Osteoblast (primary cell): ENCODE results near the gene RFX1. TPM values are rescaled to one million over a fixed set of nuclear protein-coding genes. Genes with fewer than 3 reads are reported as not detected.
"Not testable (repeated sequence)": the region's sequence is repeated elsewhere in the genome, so short reads cannot be mapped to it uniquely, and the experiment has no call there.

Experiments
- DNase-seq: peaks from one replicate; pipeline ENCODE4 v3.0.0; 2011; ENCODE audit warnings: low spot score, mixed read lengths; ENCODE audit not compliant: insufficient read length; ENCODE audit errors: missing footprints
- H2AFZ ChIP-seq: 2 replicates; pipeline ENCODE4 v1.6.0; 2011; ENCODE audit warnings: mild to moderate bottlenecking, low read length
- H3K27ac ChIP-seq: 2 replicates; pipeline ENCODE4 v1.5.1; 2011; ENCODE audit warnings: mild to moderate bottlenecking, low read depth, low read length, moderate library complexity
- H3K27me3 ChIP-seq: 2 replicates; pipeline ENCODE4 v1.6.0; 2012; ENCODE audit warnings: mild to moderate bottlenecking, control low read depth, inconsistent platforms, low read length, moderate library complexity; ENCODE audit not compliant: insufficient read depth
- H3K36me3 ChIP-seq: 2 replicates; pipeline ENCODE4 v1.5.1; 2011; ENCODE audit warnings: mild to moderate bottlenecking, low read length, control low read depth, moderate library complexity; ENCODE audit not compliant: insufficient read depth
- H3K4me1 ChIP-seq: 2 replicates; pipeline ENCODE4 v1.5.1; 2011; ENCODE audit warnings: mild to moderate bottlenecking, low read length, control low read depth, moderate library complexity; ENCODE audit not compliant: insufficient read depth
- H3K4me2 ChIP-seq: 2 replicates; pipeline ENCODE4 v1.6.0; 2011; ENCODE audit warnings: mild to moderate bottlenecking, low read length; ENCODE audit not compliant: insufficient read depth
- H3K4me3 ChIP-seq: fragments of 200-600 bp; sonication (generic); 3 replicates; pipeline ENCODE4 v1.5.1; 2012; ENCODE audit warnings: mild to moderate bottlenecking, low read length, inconsistent platforms; ENCODE audit not compliant: insufficient read depth
- H3K79me2 ChIP-seq: 2 replicates; pipeline ENCODE4 v1.6.0; 2012; ENCODE audit warnings: mild to moderate bottlenecking, low read length, control low read depth, inconsistent platforms; ENCODE audit not compliant: insufficient read depth
- H3K9me3 ChIP-seq: 2 replicates; pipeline ENCODE4 v1.5.1; 2011; ENCODE audit warnings: low read depth, low read length, control low read depth
- H4K20me1 ChIP-seq: 2 replicates; pipeline ENCODE4 v1.6.0; 2012; ENCODE audit warnings: mild to moderate bottlenecking, low read length, control low read depth; ENCODE audit not compliant: insufficient read depth
- CTCF ChIP-seq: IDR thresholded peaks from 2 replicates; pipeline ENCODE4 v1.5.1; 2011; ENCODE audit warnings: mild to moderate bottlenecking, low read depth, low read length, moderate library complexity; ENCODE audit errors: extremely low read depth
- total RNA-seq: library from RNA; depleted of rRNA; stranded (reverse); fragments of >200 nt; gene quantifications from 2 replicates; pipeline ENCODE4 v1.2.3, GENCODE V29; 2012

RFX1 gene
- total RNA-seq, 1 donor: 2.5 TPM

GRCh38 chr19:14031719-14032480, 25.8 kb upstream of the RFX1 start, which contains the start of gene IL27RA:
Gene IL27RA, plus strand, starts transcription at chr19:14031762. Its CDS starts 111 bp downstream, at chr19:14031873.
- H3K4me1 ChIP-seq: peaks cover 4% of the 10 kb centered on the region
- peaks cover 17% of the 10 kb centered on the region for H3K27me3 ChIP-seq
- peak within 1 kb of the TSS; percentile 85 for H2AFZ ChIP-seq
- no peaks in the 10 kb centered on the region for H4K20me1 ChIP-seq
- H3K9me3 ChIP-seq: no peaks in the 10 kb centered on the region
- TF ChIP-seq CTCF: peak; percentile 47
- no peaks in the 10 kb centered on the region for H3K36me3 ChIP-seq
- peak within 1 kb of the TSS; percentile 73 for H3K4me3 ChIP-seq
- H3K79me2 ChIP-seq: no peaks in the 10 kb centered on the region
- peak within 1 kb of the TSS; percentile 82 for H3K4me2 ChIP-seq
- DNase-seq: peak; percentile 94
- no peak within 1 kb of the TSS for H3K27ac ChIP-seq

- no peak overlapping the region for H2AFZ ChIP-seq
- H3K9me3 ChIP-seq: no peaks in the 10 kb centered on the region
- peak overlapping the region; percentile 73 for H3K4me3 ChIP-seq
- H3K4me2 ChIP-seq: peak overlapping the region; percentile 82
- no peaks in the 10 kb centered on the region for H4K20me1 ChIP-seq
- H3K36me3 ChIP-seq: no peaks in the 10 kb centered on the region
- peaks cover 4% of the 10 kb centered on the region for H3K4me1 ChIP-seq
- H3K27me3 ChIP-seq: peaks cover 17% of the 10 kb centered on the region
- no peak overlapping the region for H3K27ac ChIP-seq
- no peaks in the 10 kb centered on the region for H3K79me2 ChIP-seq
- no peak for DNase-seq
- TF ChIP-seq CTCF: no peak
Measured at GRCh38 chr19:14030997-14031718, 25.0 kb upstream of the RFX1 start.

- Histone ChIP-seq H3K79me2 (no peaks in the 10 kb centered on the region), H4K20me1 (no peaks in the 10 kb centered on the region), H2AFZ (no peak overlapping the region), H3K4me1 (peaks cover 4% of the 10 kb centered on the region), H3K4me3 (no peak overlapping the region), H3K27me3 (peaks cover 17% of the 10 kb centered on the region), H3K27ac (no peak overlapping the region), H3K36me3 (no peaks in the 10 kb centered on the region), H3K4me2 (no peak overlapping the region), H3K9me3 (no peaks in the 10 kb centered on the region)
- DNase-seq: no peak
- TF ChIP-seq CTCF: no peak
Measured at GRCh38 chr19:14028901-14029300, 22.8 kb upstream of the RFX1 start.

DNA sequence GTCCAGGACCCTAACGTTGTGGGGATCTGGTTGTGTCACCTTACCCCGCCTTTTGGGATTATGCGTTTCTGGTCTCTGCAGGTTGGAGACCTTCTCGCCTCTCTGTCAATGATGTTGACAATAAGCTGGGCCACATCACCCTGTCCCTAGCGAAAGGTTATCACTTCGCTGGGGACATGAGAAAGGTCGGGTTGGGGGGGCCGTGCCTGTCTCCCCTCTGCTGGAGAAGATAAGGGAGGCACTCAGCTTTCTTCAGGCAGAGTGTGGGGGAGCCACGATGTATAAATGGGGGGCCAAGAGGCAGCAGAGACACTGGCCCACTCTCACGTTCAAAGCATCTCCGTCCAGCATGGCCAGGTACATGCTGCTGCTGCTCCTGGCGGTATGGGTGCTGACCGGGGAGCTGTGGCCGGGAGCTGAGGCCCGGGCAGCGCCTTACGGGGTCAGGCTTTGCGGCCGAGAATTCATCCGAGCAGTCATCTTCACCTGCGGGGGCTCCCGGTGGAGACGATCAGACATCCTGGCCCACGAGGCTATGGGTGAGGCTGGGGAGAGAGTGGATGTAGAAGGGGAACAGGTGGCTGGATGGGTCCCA, 21.8 kb upstream of the RFX1 start, which contains the start of gene RLN3:
Gene RLN3, plus strand, starts transcription at position 293 of the 595 bp plus-strand sequence. Its CDS starts 57 bp downstream, at position 350.
- DNase-seq: no peak
- H2AFZ ChIP-seq: no peak within 1 kb of the TSS
- H3K27me3 ChIP-seq: peaks cover 17% of the 10 kb centered on the region
- no peak within 1 kb of the TSS for H3K27ac ChIP-seq
- no peaks in the 10 kb centered on the region for H3K36me3 ChIP-seq
- H3K4me3 ChIP-seq: no peak within 1 kb of the TSS
- H4K20me1 ChIP-seq: no peaks in the 10 kb centered on the region
- H3K4me1 ChIP-seq: peaks cover 4% of the 10 kb centered on the region
- no peaks in the 10 kb centered on the region for H3K9me3 ChIP-seq
- H3K79me2 ChIP-seq: no peaks in the 10 kb centered on the region
- H3K4me2 ChIP-seq: no peak within 1 kb of the TSS
- no peak for TF ChIP-seq CTCF

DNA sequence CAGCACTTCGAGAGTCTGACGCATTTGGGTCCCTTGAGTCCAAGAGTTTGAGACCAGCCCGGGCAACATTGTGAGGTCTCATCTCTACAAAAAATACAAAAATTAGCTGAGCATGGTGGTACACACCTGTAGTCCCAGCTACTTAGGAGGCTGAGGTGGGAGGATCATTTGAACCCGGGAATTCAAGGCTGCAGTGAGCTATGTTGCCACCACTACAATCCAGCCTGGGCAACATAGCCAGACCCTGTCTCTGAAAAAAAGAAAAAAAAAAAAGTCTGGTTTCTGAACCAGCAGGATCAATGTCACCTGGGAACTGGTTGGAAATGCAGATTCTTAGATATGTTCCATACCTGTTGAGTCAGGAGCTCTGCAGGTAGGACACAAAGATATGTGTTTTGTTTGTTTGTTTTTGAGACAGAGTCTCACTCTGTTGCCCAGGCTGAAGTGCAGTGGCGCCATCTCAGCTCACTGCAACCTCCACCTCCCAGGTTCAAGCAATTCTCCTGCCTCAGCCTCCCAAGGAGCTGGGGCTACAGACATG, 20.6 kb upstream of the RFX1 start:
- not testable (repeated sequence) for H3K79me2 ChIP-seq, H3K4me3 ChIP-seq, H3K4me2 ChIP-seq, DNase-seq, H3K36me3 ChIP-seq, H3K27ac ChIP-seq, H2AFZ ChIP-seq, H3K9me3 ChIP-seq, H4K20me1 ChIP-seq, H3K4me1 ChIP-seq
- H3K27me3 ChIP-seq: peaks cover 17% of the 10 kb centered on the region
